Measurements from ENCODE around the gene HIPK2. TPM values are rescaled to one million over a fixed set of nuclear protein-coding genes. Genes with fewer than 3 reads are reported as not detected.

The HIPK2 gene
- total RNA-seq, 1 donor from 2014 or later, result 47.2 TPM

- DNase-seq (ENCODE audit: low spot score), result no peak
- TF ChIP-seq CTCF (IDR thresholded peaks at IDR 0.05; ENCODE audit: unreplicated experiment), result no peak
- no peak overlapping the region for H3K4me3 Mint-ChIP-seq (ENCODE audit: unreplicated experiment)
- no peak overlapping the region for H3K27ac Mint-ChIP-seq (ENCODE audit: unreplicated experiment)
- peaks cover 5% of the 10 kb centered on the region for H3K27me3 Mint-ChIP-seq (ENCODE audit: unreplicated experiment)
- H3K4me1 Mint-ChIP-seq (ENCODE audit: unreplicated experiment), result peaks cover 16% of the 10 kb centered on the region
- no peaks in the 10 kb centered on the region for H3K9me3 Mint-ChIP-seq (ENCODE audit: unreplicated experiment)
- no peaks in the 10 kb centered on the region for H3K36me3 Mint-ChIP-seq (ENCODE audit: low read depth, unreplicated experiment)
These were observed 49.6 kb downstream of the HIPK2 start for GRCh38 chr7:139728203-139728602.

- peaks cover 5% of the 10 kb centered on the region for H3K27me3 Mint-ChIP-seq (ENCODE audit: unreplicated experiment)
- no peak overlapping the region for H3K4me3 Mint-ChIP-seq (ENCODE audit: unreplicated experiment)
- no peak overlapping the region for H3K27ac Mint-ChIP-seq (ENCODE audit: unreplicated experiment)
- no peak for DNase-seq (ENCODE audit: low spot score)
- no peaks in the 10 kb centered on the region for H3K9me3 Mint-ChIP-seq (ENCODE audit: unreplicated experiment)
- TF ChIP-seq CTCF (IDR thresholded peaks at IDR 0.05; ENCODE audit: unreplicated experiment), result no peak
- no peaks in the 10 kb centered on the region for H3K36me3 Mint-ChIP-seq (ENCODE audit: low read depth, unreplicated experiment)
- H3K4me1 Mint-ChIP-seq (ENCODE audit: unreplicated experiment), result peaks cover 16% of the 10 kb centered on the region
These were observed 50.6 kb downstream of the HIPK2 start for GRCh38 chr7:139727151-139727705.

- Mint-ChIP-seq H3K4me3 (ENCODE audit: unreplicated experiment) (no peak overlapping the region), H3K4me1 (ENCODE audit: unreplicated experiment) (peaks cover 14% of the 10 kb centered on the region), H3K27ac (ENCODE audit: unreplicated experiment) (no peak overlapping the region), H3K9me3 (ENCODE audit: unreplicated experiment) (no peaks in the 10 kb centered on the region), H3K27me3 (ENCODE audit: unreplicated experiment) (peaks cover 5% of the 10 kb centered on the region), H3K36me3 (ENCODE audit: low read depth, unreplicated experiment) (no peaks in the 10 kb centered on the region)
- no peak for TF ChIP-seq CTCF (IDR thresholded peaks at IDR 0.05; ENCODE audit: unreplicated experiment)
- no peak for DNase-seq (ENCODE audit: low spot score)
These were observed 51.3 kb downstream of the HIPK2 start for GRCh38 chr7:139726485-139726869.

- Mint-ChIP-seq H3K36me3 (ENCODE audit: low read depth, unreplicated experiment) (no peaks in the 10 kb centered on the region), H3K4me3 (ENCODE audit: unreplicated experiment) (no peak overlapping the region), H3K27me3 (ENCODE audit: unreplicated experiment) (peaks cover 5% of the 10 kb centered on the region), H3K4me1 (ENCODE audit: unreplicated experiment) (peaks cover 10% of the 10 kb centered on the region), H3K27ac (ENCODE audit: unreplicated experiment) (no peak overlapping the region), H3K9me3 (ENCODE audit: unreplicated experiment) (no peaks in the 10 kb centered on the region)
- no peak for DNase-seq (ENCODE audit: low spot score)
- TF ChIP-seq CTCF (IDR thresholded peaks at IDR 0.05; ENCODE audit: unreplicated experiment), result no peak
These were observed 51.8 kb downstream of the HIPK2 start for GRCh38 chr7:139725858-139726484.

- Mint-ChIP-seq H3K4me3 (ENCODE audit: unreplicated experiment) (no peak overlapping the region), H3K27ac (ENCODE audit: unreplicated experiment) (no peak overlapping the region), H3K36me3 (ENCODE audit: low read depth, unreplicated experiment) (no peaks in the 10 kb centered on the region), H3K4me1 (ENCODE audit: unreplicated experiment) (peaks cover 10% of the 10 kb centered on the region), H3K9me3 (ENCODE audit: unreplicated experiment) (no peaks in the 10 kb centered on the region), H3K27me3 (ENCODE audit: unreplicated experiment) (peaks cover 5% of the 10 kb centered on the region)
- no peak for DNase-seq (ENCODE audit: low spot score)
- TF ChIP-seq CTCF (IDR thresholded peaks at IDR 0.05; ENCODE audit: unreplicated experiment), result no peak
These were observed 52.7 kb downstream of the HIPK2 start for GRCh38 chr7:139725077-139725476.

Data from endothelial cell (in vitro differentiated cells).